Measurements from ENCODE around the gene C1QB.
"Not testable (repeated sequence)": the region's sequence is repeated elsewhere in the genome, so short reads cannot be mapped to it uniquely, and the experiment has no call there.

Gene C1QB

GRCh38 chr1:22674410-22674749, 21.3 kb downstream of the C1QB start:
- Histone ChIP-seq H3K4me1 (ENCODE audit: control insufficient read depth in 5 of 5, insufficient read depth in 5 of 5, low read length in 5 of 5) (no peaks in the 10 kb centered on the region), H3K27ac (ENCODE audit: low read depth, low read length) (no peak overlapping the region), H3K9ac (ENCODE audit: low read length in 5 of 5) (no peak overlapping the region), H3K36me3 (ENCODE audit: control insufficient read depth in 5 of 5, insufficient read depth in 5 of 5, low read length in 5 of 5) (no peaks in the 10 kb centered on the region), H3K4me3 (ENCODE audit: low read depth in 1 of 5, low read length in 5 of 5) (no peak overlapping the region), H3K9me3 (ENCODE audit: control insufficient read depth in 5 of 5, low read length in 5 of 5) (no peaks in the 10 kb centered on the region), H3K27me3 (ENCODE audit: control insufficient read depth in 5 of 5, insufficient read depth in 4 of 5, low read length in 5 of 5) (peaks cover 7 to 32% (median 28%) of the 10 kb centered on the region in 5 donors)

- not testable (repeated sequence) for H3K4me1 ChIP-seq (ENCODE audit: control insufficient read depth in 5 of 5, insufficient read depth in 5 of 5, low read length in 5 of 5); H3K9me3 ChIP-seq (ENCODE audit: control insufficient read depth in 5 of 5, low read length in 5 of 5); H3K9ac ChIP-seq (ENCODE audit: low read length in 5 of 5); H3K4me3 ChIP-seq (ENCODE audit: low read depth in 1 of 5, low read length in 5 of 5); H3K27ac ChIP-seq (ENCODE audit: low read depth, low read length); H3K36me3 ChIP-seq (ENCODE audit: control insufficient read depth in 5 of 5, insufficient read depth in 5 of 5, low read length in 5 of 5)
- peaks cover 0 to 29% (median 20%) of the 10 kb centered on the region in 5 donors for H3K27me3 ChIP-seq (ENCODE audit: control insufficient read depth in 5 of 5, insufficient read depth in 4 of 5, low read length in 5 of 5)
These were observed 23.1 kb downstream of the C1QB start for GRCh38 chr1:22676151-22676550.

GRCh38 chr1:22676916-22677583, 24.0 kb downstream of the C1QB start:
- no peaks in the 10 kb centered on the region for H3K9me3 ChIP-seq (ENCODE audit: control insufficient read depth in 5 of 5, low read length in 5 of 5)
- H3K4me3 ChIP-seq (ENCODE audit: low read depth in 1 of 5, low read length in 5 of 5), result no peak overlapping the region
- H3K27ac ChIP-seq (ENCODE audit: low read depth, low read length), result no peak overlapping the region
- no peak overlapping the region for H3K9ac ChIP-seq (ENCODE audit: low read length in 5 of 5)
- peaks cover 0 to 24% (median 16%) of the 10 kb centered on the region in 5 donors for H3K27me3 ChIP-seq (ENCODE audit: control insufficient read depth in 5 of 5, insufficient read depth in 4 of 5, low read length in 5 of 5)
- H3K4me1 ChIP-seq (ENCODE audit: control insufficient read depth in 5 of 5, insufficient read depth in 5 of 5, low read length in 5 of 5), result no peaks in the 10 kb centered on the region
- no peaks in the 10 kb centered on the region for H3K36me3 ChIP-seq (ENCODE audit: control insufficient read depth in 5 of 5, insufficient read depth in 5 of 5, low read length in 5 of 5)

- H3K9ac ChIP-seq (ENCODE audit: low read length in 5 of 5), result no peak overlapping the region
- H3K4me3 ChIP-seq (ENCODE audit: low read depth in 1 of 5, low read length in 5 of 5), result no peak overlapping the region
- H3K36me3 ChIP-seq (ENCODE audit: control insufficient read depth in 5 of 5, insufficient read depth in 5 of 5, low read length in 5 of 5), result no peaks in the 10 kb centered on the region
- H3K9me3 ChIP-seq (ENCODE audit: control insufficient read depth in 5 of 5, low read length in 5 of 5), result no peaks in the 10 kb centered on the region
- no peaks in the 10 kb centered on the region for H3K4me1 ChIP-seq (ENCODE audit: control insufficient read depth in 5 of 5, insufficient read depth in 5 of 5, low read length in 5 of 5)
- H3K27me3 ChIP-seq (ENCODE audit: control insufficient read depth in 5 of 5, insufficient read depth in 4 of 5, low read length in 5 of 5), result peaks cover 0 to 14% (median 11%) of the 10 kb centered on the region in 5 donors
- H3K27ac ChIP-seq (ENCODE audit: low read depth, low read length), result no peak overlapping the region
These were observed 25.2 kb downstream of the C1QB start for GRCh38 chr1:22677931-22678896.

- Histone ChIP-seq H3K27ac (ENCODE audit: low read depth, low read length) (no peak overlapping the region), H3K27me3 (ENCODE audit: control insufficient read depth in 5 of 5, insufficient read depth in 4 of 5, low read length in 5 of 5) (peaks cover 12 to 24% (median 18%) of the 10 kb centered on the region in 5 donors), H3K9ac (ENCODE audit: low read length in 5 of 5) (no peak overlapping the region), H3K4me3 (ENCODE audit: low read depth in 1 of 5, low read length in 5 of 5) (no peak overlapping the region), H3K36me3 (ENCODE audit: control insufficient read depth in 5 of 5, insufficient read depth in 5 of 5, low read length in 5 of 5) (no peaks in the 10 kb centered on the region), H3K4me1 (ENCODE audit: control insufficient read depth in 5 of 5, insufficient read depth in 5 of 5, low read length in 5 of 5) (no peaks in the 10 kb centered on the region), H3K9me3 (ENCODE audit: control insufficient read depth in 5 of 5, low read length in 5 of 5) (no peaks in the 10 kb centered on the region)
These were observed 27.7 kb downstream of the C1QB start for GRCh38 chr1:22680726-22681125.

- Histone ChIP-seq H3K4me3 (ENCODE audit: low read depth in 1 of 5, low read length in 5 of 5) (no peak overlapping the region), H3K27me3 (ENCODE audit: control insufficient read depth in 5 of 5, insufficient read depth in 4 of 5, low read length in 5 of 5) (peaks cover 13 to 28% (median 22%) of the 10 kb centered on the region in 5 donors), H3K4me1 (ENCODE audit: control insufficient read depth in 5 of 5, insufficient read depth in 5 of 5, low read length in 5 of 5) (no peaks in the 10 kb centered on the region), H3K9me3 (ENCODE audit: control insufficient read depth in 5 of 5, low read length in 5 of 5) (no peaks in the 10 kb centered on the region), H3K36me3 (ENCODE audit: control insufficient read depth in 5 of 5, insufficient read depth in 5 of 5, low read length in 5 of 5) (no peaks in the 10 kb centered on the region), H3K9ac (ENCODE audit: low read length in 5 of 5) (no peak overlapping the region), H3K27ac (ENCODE audit: low read depth, low read length) (no peak overlapping the region)
These were observed 28.7 kb downstream of the C1QB start for GRCh38 chr1:22681556-22682276.

- no peak overlapping the region for H3K27ac ChIP-seq (ENCODE audit: low read depth, low read length)
- H3K4me1 ChIP-seq (ENCODE audit: control insufficient read depth in 5 of 5, insufficient read depth in 5 of 5, low read length in 5 of 5), result no peaks in the 10 kb centered on the region
- peaks cover 13 to 30% (median 21%) of the 10 kb centered on the region in 5 donors for H3K27me3 ChIP-seq (ENCODE audit: control insufficient read depth in 5 of 5, insufficient read depth in 4 of 5, low read length in 5 of 5)
- no peaks in the 10 kb centered on the region for H3K9me3 ChIP-seq (ENCODE audit: control insufficient read depth in 5 of 5, low read length in 5 of 5)
- H3K9ac ChIP-seq (ENCODE audit: low read length in 5 of 5), result no peak overlapping the region
- H3K36me3 ChIP-seq (ENCODE audit: control insufficient read depth in 5 of 5, insufficient read depth in 5 of 5, low read length in 5 of 5), result no peaks in the 10 kb centered on the region
- H3K4me3 ChIP-seq (ENCODE audit: low read depth in 1 of 5, low read length in 5 of 5), result no peak overlapping the region
These were observed 30.5 kb downstream of the C1QB start for GRCh38 chr1:22683547-22683946.

- Histone ChIP-seq H3K9ac (ENCODE audit: low read length in 5 of 5) (no peak overlapping the region), H3K27ac (ENCODE audit: low read depth, low read length) (no peak overlapping the region), H3K9me3 (ENCODE audit: control insufficient read depth in 5 of 5, low read length in 5 of 5) (no peaks in the 10 kb centered on the region), H3K4me1 (ENCODE audit: control insufficient read depth in 5 of 5, insufficient read depth in 5 of 5, low read length in 5 of 5) (no peaks in the 10 kb centered on the region), H3K36me3 (ENCODE audit: control insufficient read depth in 5 of 5, insufficient read depth in 5 of 5, low read length in 5 of 5) (no peaks in the 10 kb centered on the region), H3K27me3 (ENCODE audit: control insufficient read depth in 5 of 5, insufficient read depth in 4 of 5, low read length in 5 of 5) (peaks cover 13 to 30% (median 21%) of the 10 kb centered on the region in 5 donors), H3K4me3 (ENCODE audit: low read depth in 1 of 5, low read length in 5 of 5) (no peak overlapping the region)
These were observed 32.6 kb downstream of the C1QB start for GRCh38 chr1:22685591-22686059.

GRCh38 chr1:22687191-22687590, 34.2 kb downstream of the C1QB start:
- no peaks in the 10 kb centered on the region for H3K36me3 ChIP-seq (ENCODE audit: control insufficient read depth in 5 of 5, insufficient read depth in 5 of 5, low read length in 5 of 5)
- peaks cover 13 to 24% (median 19%) of the 10 kb centered on the region in 5 donors for H3K27me3 ChIP-seq (ENCODE audit: control insufficient read depth in 5 of 5, insufficient read depth in 4 of 5, low read length in 5 of 5)
- H3K4me1 ChIP-seq (ENCODE audit: control insufficient read depth in 5 of 5, insufficient read depth in 5 of 5, low read length in 5 of 5), result no peaks in the 10 kb centered on the region
- no peaks in the 10 kb centered on the region for H3K9me3 ChIP-seq (ENCODE audit: control insufficient read depth in 5 of 5, low read length in 5 of 5)
- no peak overlapping the region for H3K9ac ChIP-seq (ENCODE audit: low read length in 5 of 5)
- H3K4me3 ChIP-seq (ENCODE audit: low read depth in 1 of 5, low read length in 5 of 5), result no peak overlapping the region
- H3K27ac ChIP-seq (ENCODE audit: low read depth, low read length), result no peak overlapping the region
